Measurements from ENCODE around the gene SLC66A3. TPM values are rescaled to one million over a fixed set of nuclear protein-coding genes. Genes with fewer than 3 reads are reported as not detected.

Gene SLC66A3
- total RNA-seq, 1 experiment from 2014 or later = 13.3 TPM

- H2BK12ac ChIP-seq (ENCODE audit: insufficient read length, low read depth, low read length) = no peak overlapping the region
- no peaks in the 10 kb centered on the region for H3K4me1 ChIP-seq (ENCODE audit: insufficient read depth, low read length)
- H3K14ac ChIP-seq (ENCODE audit: insufficient read depth, low read length) = no peak overlapping the region
- Mint-ChIP-seq H3K4me3 (peak overlapping the region; percentile 60 to 78; a peak in 3 of 5 replicates), H3K27ac (no peak overlapping the region), H3K36me3 (ENCODE audit: insufficient read depth in 1 of 3, low read depth in 3 of 3) (no peaks in the 10 kb centered on the region; a peak in 1 of 7 replicates), H3K4me1 (peaks cover 8 to 18% of the 10 kb centered on the region in 2 experiments), H3K27me3 (ENCODE audit: low read depth) (peaks cover 32% of the 10 kb centered on the region), H3K9me3 (no peaks in the 10 kb centered on the region; a peak in 1 of 5 replicates)
- no peak overlapping the region for H3T11ph ChIP-seq (ENCODE audit: low read length)
- H3K79me1 ChIP-seq (ENCODE audit: insufficient read depth, low read depth, low read length, poor library complexity, severe bottlenecking) = no peaks in the 10 kb centered on the region
- H3K27ac ChIP-seq (ENCODE audit: insufficient read length, low read depth, low read length) = no peak overlapping the region
- no peak overlapping the region for H3K23ac ChIP-seq (ENCODE audit: insufficient read length, low read depth, low read length)
- no peak overlapping the region for H2BK5ac ChIP-seq (ENCODE audit: insufficient read length, low read length)
- peaks cover 5% of the 10 kb centered on the region for H3K23me2 ChIP-seq (ENCODE audit: insufficient read length, low read depth, low read length, poor library complexity, severe bottlenecking)
- H2BK120ac ChIP-seq (ENCODE audit: low read depth, low read length, poor library complexity, severe bottlenecking) = no peak overlapping the region
- H3K27me3 ChIP-seq (ENCODE audit: insufficient read depth, low read length) = no peaks in the 10 kb centered on the region
- DNase-seq = no peak
- H2BK15ac ChIP-seq (ENCODE audit: low read depth, low read length) = no peak overlapping the region
- TF ChIP-seq CTCF (conservative IDR thresholded peaks at IDR 0.05) = no peak
- H3K9ac ChIP-seq (ENCODE audit: extremely low read depth, insufficient read length, low read length) = no peak overlapping the region
- no peak overlapping the region for H2BK20ac ChIP-seq (ENCODE audit: low read depth, low read length, poor library complexity, severe bottlenecking)
- no peak overlapping the region for H2AFZ ChIP-seq (ENCODE audit: low read length)
- no peak overlapping the region for H3K56ac ChIP-seq (ENCODE audit: insufficient read length, low read depth, low read length)
- no peak overlapping the region for H4K91ac ChIP-seq (ENCODE audit: insufficient read length, low read depth, low read length)
- H2AK5ac ChIP-seq (ENCODE audit: insufficient read length, low read length) = no peak overlapping the region
- no peak overlapping the region for H3K4me2 ChIP-seq (ENCODE audit: insufficient read depth, insufficient read length, low read length)
- WGBS (ENCODE audit: extremely low coverage, insufficient read length, low lambda C conversion rate) = no CpG with 5 or more reads among the region's 13 CpGs
- no peak overlapping the region for H3K18ac ChIP-seq (ENCODE audit: insufficient read length, low read depth, low read length)
- no peaks in the 10 kb centered on the region for H3K79me2 ChIP-seq (ENCODE audit: insufficient read depth, low read length)
- H4K20me1 ChIP-seq (ENCODE audit: control insufficient read depth, insufficient read depth, insufficient read length) = no peaks in the 10 kb centered on the region
- H4K5ac ChIP-seq (ENCODE audit: insufficient read length, low read depth, low read length) = no peak overlapping the region
- H3K9me3 ChIP-seq (ENCODE audit: control insufficient read depth, low read depth, low read length) = no peaks in the 10 kb centered on the region
- H3K4ac ChIP-seq (ENCODE audit: low read depth, low read length) = no peak overlapping the region
- no peak overlapping the region for H4K8ac ChIP-seq (replicated peaks; ENCODE audit: insufficient read length, low read depth, low read length)
Measured at GRCh38 chr2:11156396-11157075, 1.3 kb downstream of the SLC66A3 start.
